Measurements from ENCODE around the gene USP22. TPM values are rescaled to one million over a fixed set of nuclear protein-coding genes. Genes with fewer than 3 reads are reported as not detected.
"Not testable (repeated sequence)": the region's sequence is repeated elsewhere in the genome, so short reads cannot be mapped to it uniquely, and the experiment has no call there.

Gene USP22
- total RNA-seq, 3 donors from 2014 or later, result 162 to 168 (median 168) TPM

- Histone ChIP-seq H3K4me1 (ENCODE audit: low read depth) (no peaks in the 10 kb centered on the region), H3K9me3 (no peaks in the 10 kb centered on the region), H3K4me3 (no peak overlapping the region), H3K36me3 (ENCODE audit: low read depth) (no peaks in the 10 kb centered on the region)
- no peak for DNase-seq
- no peak for TF ChIP-seq CTCF (IDR thresholded peaks at IDR 0.05)
- intact Hi-C loops (cut with DNase I, micrococcal nuclease), result no loop called here
- ATAC-seq, result no peak
Measured at GRCh38 chr17:20986767-20987510, 55.9 kb downstream of the USP22 start.

GRCh38 chr17:20983359-20983637, 59.5 kb downstream of the USP22 start:
- Histone ChIP-seq H3K4me1 (ENCODE audit: low read depth) (peaks cover 3% of the 10 kb centered on the region), H3K36me3 (ENCODE audit: low read depth) (no peaks in the 10 kb centered on the region), H3K9me3 (no peaks in the 10 kb centered on the region), H3K4me3 (no peak overlapping the region)
- TF ChIP-seq CTCF (IDR thresholded peaks at IDR 0.05), result no peak
- ATAC-seq (no peak), DNase-seq (no peak)
- intact Hi-C loops (cut with DNase I, micrococcal nuclease), result no loop called here

- Histone ChIP-seq H3K9me3 (no peaks in the 10 kb centered on the region), H3K4me3 (no peak overlapping the region), H3K4me1 (ENCODE audit: low read depth) (peaks cover 3% of the 10 kb centered on the region), H3K36me3 (ENCODE audit: low read depth) (no peaks in the 10 kb centered on the region)
- no peak for DNase-seq
- intact Hi-C loops (cut with DNase I, micrococcal nuclease), result no loop called here
- ATAC-seq, result no peak
- no peak for TF ChIP-seq CTCF (IDR thresholded peaks at IDR 0.05)
Measured at GRCh38 chr17:20982589-20983358, 60.0 kb downstream of the USP22 start.

- Histone ChIP-seq H3K9me3 (no peaks in the 10 kb centered on the region), H3K4me3 (no peak overlapping the region), H3K4me1 (ENCODE audit: low read depth) (peaks cover 3% of the 10 kb centered on the region), H3K36me3 (ENCODE audit: low read depth) (no peaks in the 10 kb centered on the region)
- intact Hi-C loops (cut with DNase I, micrococcal nuclease), result no loop called here
- ATAC-seq (no peak), DNase-seq (no peak)
- no peak for TF ChIP-seq CTCF (IDR thresholded peaks at IDR 0.05)
Measured at GRCh38 chr17:20981046-20981920, 61.5 kb downstream of the USP22 start.

- Histone ChIP-seq H3K36me3 (ENCODE audit: low read depth) (no peaks in the 10 kb centered on the region), H3K4me1 (ENCODE audit: low read depth) (peaks cover 3% of the 10 kb centered on the region), H3K9me3 (no peaks in the 10 kb centered on the region), H3K4me3 (no peak overlapping the region)
- TF ChIP-seq CTCF (IDR thresholded peaks at IDR 0.05), result no peak
- ATAC-seq, result no peak
- intact Hi-C loops (cut with DNase I, micrococcal nuclease), result no loop called here
- DNase-seq, result no peak
Measured at GRCh38 chr17:20979792-20980083, 63.1 kb downstream of the USP22 start.

GRCh38 chr17:20979007-20979791, 63.6 kb downstream of the USP22 start:
- H3K4me3 ChIP-seq; H3K4me1 ChIP-seq (ENCODE audit: low read depth); DNase-seq; H3K9me3 ChIP-seq; H3K36me3 ChIP-seq (ENCODE audit: low read depth); intact Hi-C loops (cut with DNase I, micrococcal nuclease): not testable (repeated sequence)
- peak; percentile 65 for ATAC-seq

GRCh38 chr17:20977609-20978253, 65.1 kb downstream of the USP22 start:
- intact Hi-C loops (cut with DNase I, micrococcal nuclease); H3K9me3 ChIP-seq; H3K36me3 ChIP-seq (ENCODE audit: low read depth); H3K4me3 ChIP-seq; H3K4me1 ChIP-seq (ENCODE audit: low read depth): not testable (repeated sequence)
- ATAC-seq (peak; percentile 78), DNase-seq (peak in 1 of 3 donors; percentile 62)
